Endothelial cell of umbilical vein (primary cell): ENCODE measurements around the gene MAF. TPM values are rescaled to one million over a fixed set of nuclear protein-coding genes. Genes with fewer than 3 reads are reported as not detected.

Experiments
- BruUV-seq: library from RNA; stranded (reverse); fragments of 400-500 nt; replicated peaks from 2 replicates; lab custom pipeline; 2021; lab: Mats Ljungman, UMichigan
- CTCF ChIA-PET: fragments of 300-600, 350-600 bp; sonication (Branson Sonifier 250); formaldehyde crosslinking; loops from one replicate; lab custom pipeline; 2021; ENCODE audit warnings: antibody characterized with exemption, inconsistent platforms; lab: Charles Lee
- POLR2A ChIA-PET: fragments of 300-600, 350-600 bp; sonication (Branson Sonifier 250); formaldehyde crosslinking; loops from one replicate; lab custom pipeline; 2021; ENCODE audit warnings: antibody characterized with exemption, inconsistent platforms; lab: Charles Lee
- DNase-seq: peaks from one replicate; pipeline ENCODE4 v3.0.0-alpha.2; 2011; ENCODE audit warnings: low read depth, low spot score
- FAIRE-seq: peaks from 2 replicates; lab custom pipeline; 2011; peaks lifted over from hg19 to GRCh38; lab: Jason Lieb, UNC
- H2AFZ ChIP-seq: 2 replicates; pipeline ENCODE4 v1.6.0; 2012; ENCODE audit warnings: low read depth, low read length, control low read depth, inconsistent platforms
- H3K27ac ChIP-seq: 2 replicates; pipeline ENCODE4 v1.5.1; 2011; ENCODE audit warnings: low read depth, mild to moderate bottlenecking, control low read depth, low read length, moderate library complexity; ENCODE audit not compliant: insufficient read depth
- H3K27me3 ChIP-seq, 2 experiments: 2 replicates each; pipeline versions ENCODE4 v1.6.0 to v1.6.1; 2011; ENCODE audit warnings: low read length in 2 of 2, mixed read lengths in 1 of 2; ENCODE audit not compliant: control insufficient read depth in 2 of 2, insufficient read depth in 2 of 2
- H3K36me3 ChIP-seq, 2 experiments: 2 replicates in 1 of 2; 3 replicates in 1 of 2; pipeline ENCODE4 v1.5.1; 2011; ENCODE audit warnings: low read length in 2 of 2, mild to moderate bottlenecking in 1 of 2, moderate library complexity in 1 of 2; ENCODE audit not compliant: control insufficient read depth in 2 of 2, insufficient read depth in 2 of 2; ENCODE audit errors: extremely low read depth in 1 of 2
- H3K4me1 ChIP-seq: 3 replicates; pipeline ENCODE4 v1.5.1; 2011; ENCODE audit warnings: mild to moderate bottlenecking, low read length; ENCODE audit not compliant: control insufficient read depth, insufficient read depth; ENCODE audit errors: extremely low read depth
- H3K4me2 ChIP-seq: 2 replicates; pipeline ENCODE4 v1.6.1; 2011; ENCODE audit warnings: low read length, control low read depth, mixed read lengths; ENCODE audit not compliant: insufficient read depth
- H3K4me3 ChIP-seq, 3 experiments: fragments of 200-600 bp in 1 of 3; sonication (generic), shearing (Covaris generic) in 1 of 3; replicated peaks in 1 of 3; 2 replicates each; pipeline ENCODE4 v1.5.1; 2011 to 2016; ENCODE audit warnings: control low read depth in 3 of 3, low read length in 3 of 3, mild to moderate bottlenecking in 2 of 3, inconsistent platforms in 1 of 3, low read depth in 1 of 3, moderate library complexity in 1 of 3; ENCODE audit not compliant: insufficient read depth in 1 of 3
- H3K79me2 ChIP-seq: 2 replicates; pipeline ENCODE4 v1.6.0; 2012; ENCODE audit warnings: low read length, inconsistent platforms; ENCODE audit not compliant: control insufficient read depth, insufficient read depth
- H3K9ac ChIP-seq: replicated peaks from 2 replicates; pipeline ENCODE3; 2011; ENCODE audit warnings: low read length, control low read depth; ENCODE audit not compliant: insufficient read depth; ENCODE audit errors: extremely low read depth
- H3K9me1 ChIP-seq: replicated peaks from 3 replicates; pipeline ENCODE4 v1.6.0; 2011; ENCODE audit warnings: mild to moderate bottlenecking, low read length; ENCODE audit not compliant: control insufficient read depth, insufficient read depth; ENCODE audit errors: extremely low read depth
- H3K9me3 ChIP-seq: replicated peaks from 2 replicates; pipeline ENCODE4 v1.5.1; 2012; ENCODE audit warnings: low read length, inconsistent platforms; ENCODE audit not compliant: control insufficient read depth, insufficient read depth
- H4K20me1 ChIP-seq: replicated peaks from 2 replicates; pipeline ENCODE3; 2011; ENCODE audit warnings: mild to moderate bottlenecking, low read length; ENCODE audit not compliant: control insufficient read depth, insufficient read depth; ENCODE audit errors: extremely low read depth
- EZH2 ChIP-seq: IDR thresholded peaks from 2 replicates; pipeline ENCODE4 v1.6.1; 2012; ENCODE audit warnings: borderline replicate concordance, low read depth, mild to moderate bottlenecking, moderate library complexity, low read length, inconsistent platforms; ENCODE audit not compliant: severe bottlenecking
- FOS ChIP-seq: IDR thresholded peaks from 2 replicates; pipeline ENCODE4 v1.6.1; 2011; ENCODE audit warnings: mild to moderate bottlenecking, low read length, moderate library complexity, borderline replicate concordance; ENCODE audit not compliant: insufficient read depth
- GATA2 ChIP-seq: IDR thresholded peaks from 2 replicates; pipeline ENCODE4 v1.7.0; 2011; ENCODE audit warnings: low read depth, mild to moderate bottlenecking, moderate library complexity, mixed read lengths, low read length; ENCODE audit not compliant: insufficient read length, insufficient read depth
- JUN ChIP-seq: IDR thresholded peaks from 2 replicates; pipeline ENCODE4 v1.6.1; 2011; ENCODE audit warnings: borderline replicate concordance, low read depth; ENCODE audit not compliant: insufficient read length, insufficient read depth
- MYC ChIP-seq: IDR thresholded peaks from one replicate; pipeline ENCODE4 v1.6.1; 2011; ENCODE audit warnings: mild to moderate bottlenecking, low read depth, low read length
- POLR2A ChIP-seq: IDR thresholded peaks from 2 replicates; pipeline ENCODE4 v1.6.1; 2012; ENCODE audit warnings: low read depth, mild to moderate bottlenecking, control low read depth, low read length
- POLR2AphosphoS5 ChIP-seq: IDR thresholded peaks from 2 replicates; pipeline ENCODE4 v1.6.1; 2012; ENCODE audit warnings: low read depth, mild to moderate bottlenecking, control low read depth, low read length, moderate library complexity; ENCODE audit not compliant: insufficient read depth
- dilution Hi-C: fragments of 300-500 bp; cut with MboI; formaldehyde crosslinking; loops from one replicate; pipeline ENCODE4 v1.15.0; 2019; ENCODE audit warnings: low sequenced_read_pairs; ENCODE audit not compliant: extremely low pct_ligation_motif_present
- intact Hi-C: fragments of 100-400 bp; cut with micrococcal nuclease; formaldehyde crosslinking; loops from one replicate; pipeline ENCODE4 v1.10.0; 2022
- polyA plus RNA-seq, 4 experiments: library from polyadenylated mRNA; depleted of rRNA in 3 of 4; stranded (reverse) in 3 of 4; unstranded in 1 of 4; fragments of >200 nt; gene quantifications; 2 replicates each; pipeline versions ENCODE4 v1.2.1 to v1.2.3, GENCODE V29; 2011 to 2012; ENCODE audit warnings: missing spikeins in 1 of 4
- total RNA-seq: library from RNA; stranded (reverse); gene quantifications from 2 replicates; pipeline ENCODE4 v1.2.3, GENCODE V29; 2021
- TF ChIP-seq, protein P1 (sequence below): IDR thresholded peaks from 2 replicates; pipeline ENCODE4 v1.6.1; 2011; ENCODE audit not compliant: insufficient read depth, insufficient read length
- TF ChIP-seq, protein P2 (sequence below), 2 donors: IDR thresholded peaks; 1 replicate in 1 of 2; 2 replicates in 1 of 2; pipeline ENCODE4 v1.5.1; 2011; ENCODE audit warnings: low read length in 2 of 2, mild to moderate bottlenecking in 2 of 2, moderate library complexity in 2 of 2, control low read depth in 1 of 2, inconsistent platforms in 1 of 2, low read depth in 1 of 2; ENCODE audit not compliant: insufficient read depth in 1 of 2; ENCODE audit errors: extremely low read depth in 1 of 2

The MAF gene
- total and polyA plus RNA-seq, 2 donors (not counting 3 experiments of a cell fraction or from before 2014, with no cell fraction given), result 0.04 to 0.33 TPM

DNA sequence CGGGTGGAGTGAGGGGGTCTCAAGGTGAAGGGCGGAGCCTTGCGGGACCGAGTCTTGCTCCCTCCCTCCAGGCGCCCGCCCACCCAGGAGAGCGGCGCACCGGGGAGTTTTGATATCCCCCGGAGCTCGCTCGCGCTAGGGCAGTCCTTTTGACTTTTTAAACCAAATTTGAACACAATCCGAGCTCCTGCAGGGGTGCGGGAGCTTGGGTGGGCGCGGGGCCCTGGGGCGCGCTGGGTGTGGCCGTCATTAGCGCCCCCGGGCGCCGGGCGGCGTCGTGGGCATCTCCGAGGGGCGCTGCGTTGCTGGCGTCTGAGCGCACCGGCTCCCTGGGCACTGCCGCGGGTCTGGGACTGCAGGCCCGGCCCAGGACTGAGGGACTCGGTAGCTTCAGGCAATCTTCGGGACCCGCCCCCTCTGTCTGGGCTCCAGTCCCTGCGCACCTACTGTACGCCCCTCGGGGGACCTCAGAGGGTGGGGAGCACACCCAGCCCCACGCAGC is 10.9 kb downstream of the MAF start:
- H3K9me3 ChIP-seq, result no peaks in the 10 kb centered on the region
- no peak for FAIRE-seq
- no peaks in the 10 kb centered on the region for H3K79me2 ChIP-seq
- BruUV-seq, result no TSS peak
- H3K27ac ChIP-seq, result no peak overlapping the region
- DNase-seq, result no peak
- H2AFZ ChIP-seq, result no peak overlapping the region
- ChIA-PET POLR2A (no interaction called here), CTCF (interaction anchor here (0.6 kb wide), 1 partner anchor 13 kb away, joined by 3 read pairs; no protein-coding TSS in a partner anchor)
- H3K36me3 ChIP-seq, result no peaks in the 10 kb centered on the region
- no peaks in the 10 kb centered on the region for H3K27me3 ChIP-seq
- H3K9me1 ChIP-seq, result no peaks in the 10 kb centered on the region
- no peaks in the 10 kb centered on the region for H3K4me1 ChIP-seq
- H3K9ac ChIP-seq, result no peak overlapping the region
- no peak overlapping the region for H3K4me3 ChIP-seq
- H3K4me2 ChIP-seq, result no peak overlapping the region
- intact Hi-C loops, result no loop called here
- no peaks in the 10 kb centered on the region for H4K20me1 ChIP-seq
- dilution Hi-C loops, result no loop called here
- TF ChIP-seq FOS (no peak), MYC (no peak), JUN (no peak), GATA2 (no peak)

DNA sequence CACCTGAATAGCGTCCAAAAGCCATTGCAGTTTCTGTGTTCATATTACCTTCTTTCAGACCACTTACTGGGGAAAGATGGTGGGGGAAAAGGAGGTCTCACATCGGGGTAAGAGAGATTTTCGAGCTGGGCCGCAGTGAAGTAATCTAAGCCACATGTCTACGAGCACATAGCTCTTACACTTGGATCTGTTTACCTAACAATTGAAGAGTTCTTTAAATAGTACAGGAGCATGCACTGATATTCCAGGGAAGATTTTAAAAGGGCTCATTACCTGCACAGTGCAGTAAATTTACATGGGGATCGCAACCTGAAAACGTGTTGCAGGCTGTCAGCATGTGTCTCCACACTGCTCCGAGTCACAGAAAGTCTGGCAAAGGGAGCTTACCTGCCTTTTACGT is 12.6 kb downstream of the MAF start:
- no peaks in the 10 kb centered on the region for H3K4me1 ChIP-seq
- no peaks in the 10 kb centered on the region for H3K79me2 ChIP-seq
- no peaks in the 10 kb centered on the region for H3K9me1 ChIP-seq
- no peaks in the 10 kb centered on the region for H3K9me3 ChIP-seq
- FAIRE-seq (no peak), DNase-seq (no peak)
- ChIA-PET POLR2A (no interaction called here), CTCF (no interaction called here)
- TF ChIP-seq POLR2A (no peak), POLR2AphosphoS5 (no peak), GATA2 (no peak), EZH2 (no peak), FOS (no peak), MYC (no peak), JUN (no peak)
- TF ChIP-seq, protein P1, sequence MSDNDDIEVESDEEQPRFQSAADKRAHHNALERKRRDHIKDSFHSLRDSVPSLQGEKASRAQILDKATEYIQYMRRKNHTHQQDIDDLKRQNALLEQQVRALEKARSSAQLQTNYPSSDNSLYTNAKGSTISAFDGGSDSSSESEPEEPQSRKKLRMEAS, result no peak
- TF ChIP-seq, protein P2, sequence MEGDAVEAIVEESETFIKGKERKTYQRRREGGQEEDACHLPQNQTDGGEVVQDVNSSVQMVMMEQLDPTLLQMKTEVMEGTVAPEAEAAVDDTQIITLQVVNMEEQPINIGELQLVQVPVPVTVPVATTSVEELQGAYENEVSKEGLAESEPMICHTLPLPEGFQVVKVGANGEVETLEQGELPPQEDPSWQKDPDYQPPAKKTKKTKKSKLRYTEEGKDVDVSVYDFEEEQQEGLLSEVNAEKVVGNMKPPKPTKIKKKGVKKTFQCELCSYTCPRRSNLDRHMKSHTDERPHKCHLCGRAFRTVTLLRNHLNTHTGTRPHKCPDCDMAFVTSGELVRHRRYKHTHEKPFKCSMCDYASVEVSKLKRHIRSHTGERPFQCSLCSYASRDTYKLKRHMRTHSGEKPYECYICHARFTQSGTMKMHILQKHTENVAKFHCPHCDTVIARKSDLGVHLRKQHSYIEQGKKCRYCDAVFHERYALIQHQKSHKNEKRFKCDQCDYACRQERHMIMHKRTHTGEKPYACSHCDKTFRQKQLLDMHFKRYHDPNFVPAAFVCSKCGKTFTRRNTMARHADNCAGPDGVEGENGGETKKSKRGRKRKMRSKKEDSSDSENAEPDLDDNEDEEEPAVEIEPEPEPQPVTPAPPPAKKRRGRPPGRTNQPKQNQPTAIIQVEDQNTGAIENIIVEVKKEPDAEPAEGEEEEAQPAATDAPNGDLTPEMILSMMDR (IDR thresholded peaks at IDR 0.05; ENCODE audit: extremely low read depth in 1 of 2, insufficient read depth in 1 of 2, low read depth in 1 of 2, low read length in 2 of 2), result no peak
- no peak overlapping the region for H3K4me2 ChIP-seq
- H3K27me3 ChIP-seq, result no peaks in the 10 kb centered on the region
- no peak overlapping the region for H2AFZ ChIP-seq
- no peaks in the 10 kb centered on the region for H3K36me3 ChIP-seq
- no peak overlapping the region for H3K27ac ChIP-seq
- dilution Hi-C loops, result no loop called here
- H3K4me3 ChIP-seq, result no peak overlapping the region
- no TSS peak for BruUV-seq
- H4K20me1 ChIP-seq, result no peaks in the 10 kb centered on the region
- H3K9ac ChIP-seq, result no peak overlapping the region
- intact Hi-C loops, result no loop called here
